Embryonic facial prominence (tissue), 1 donor: ENCODE data around the gene ZSWIM9.

ENCODE experiments used
- DNase-seq: peaks from one replicate; pipeline ENCODE4 v3.0.0-alpha.2; 2016; ENCODE audit errors: extremely low spot score

The ZSWIM9 gene

GRCh38 chr19:48169939-48170803 is at the start of gene ZSWIM9, which contains the start of gene LIG1:
Gene ZSWIM9, plus strand, starts transcription at chr19:48170680. Its CDS starts 1,123 bp downstream, at chr19:48171803.
Gene LIG1, minus strand, starts transcription at chr19:48170344. Its CDS starts 4,778 bp downstream, at chr19:48165566.
- peak; percentile 92 for DNase-seq

- DNase-seq, result no peak
These were observed 49.4 kb upstream of the ZSWIM9 start for GRCh38 chr19:48121066-48121465.

- no peak for DNase-seq
These were observed 48.5 kb upstream of the ZSWIM9 start for GRCh38 chr19:48121909-48122371.

GRCh38 chr19:48122421-48122820 is 48.1 kb upstream of the ZSWIM9 start:
- no peak for DNase-seq

GRCh38 chr19:48123907-48124651 is 46.4 kb upstream of the ZSWIM9 start:
- DNase-seq, result no peak

- DNase-seq, result no peak
These were observed 42.9 kb upstream of the ZSWIM9 start for GRCh38 chr19:48127561-48127960.

- DNase-seq, result no peak
These were observed 37.4 kb upstream of the ZSWIM9 start for GRCh38 chr19:48133094-48133493.

GRCh38 chr19:48135411-48135810 is 35.1 kb upstream of the ZSWIM9 start:
- no peak for DNase-seq

GRCh38 chr19:48136547-48136946 is 33.9 kb upstream of the ZSWIM9 start:
- DNase-seq, result no peak

GRCh38 chr19:48137411-48137810 is 33.1 kb upstream of the ZSWIM9 start:
- DNase-seq, result no peak

GRCh38 chr19:48139053-48139452 is 31.4 kb upstream of the ZSWIM9 start:
- DNase-seq, result no peak

- no peak for DNase-seq
These were observed 22.8 kb upstream of the ZSWIM9 start for GRCh38 chr19:48147597-48148175.

GRCh38 chr19:48148576-48148975 is 21.9 kb upstream of the ZSWIM9 start:
- no peak for DNase-seq

GRCh38 chr19:48149430-48149829 is 21.1 kb upstream of the ZSWIM9 start:
- DNase-seq, result no peak

- peak; percentile 29 for DNase-seq
These were observed 17.9 kb upstream of the ZSWIM9 start for GRCh38 chr19:48152551-48152950.

GRCh38 chr19:48154003-48154402 is 16.5 kb upstream of the ZSWIM9 start:
- no peak for DNase-seq

GRCh38 chr19:48158210-48158790 is 12.2 kb upstream of the ZSWIM9 start:
- DNase-seq, result no peak

- DNase-seq, result no peak
These were observed 1.8 kb upstream of the ZSWIM9 start for GRCh38 chr19:48168689-48169088.

GRCh38 chr19:48169578-48169938 is 922 bp upstream of the ZSWIM9 start:
- no peak for DNase-seq

GRCh38 chr19:48170817-48171347 is 402 bp downstream of the ZSWIM9 start:
- DNase-seq, result peak; percentile 11

GRCh38 chr19:48171710-48172109 is 1.2 kb downstream of the ZSWIM9 start:
- DNase-seq, result no peak
